GM21360 (cell line): ENCODE data around the gene PRELID3B.
"Not testable (repeated sequence)": the region's sequence is repeated elsewhere in the genome, so short reads cannot be mapped to it uniquely, and the experiment has no call there.

ENCODE experiments used
- ATAC-seq: cut with Tn5 transposase; IDR thresholded peaks from one replicate; pipeline ENCODE4 v1.9.1; 2021; ENCODE audit warnings: mild to moderate bottlenecking, moderate library complexity; ENCODE audit not compliant: unreplicated experiment

The PRELID3B gene

GRCh38 chr20:59027741-59028320 is 14.8 kb downstream of the PRELID3B start:
- ATAC-seq: no peak

- ATAC-seq: no peak
These were observed 15.5 kb downstream of the PRELID3B start for GRCh38 chr20:59026904-59027740.

GRCh38 chr20:59025511-59025910 is 17.1 kb downstream of the PRELID3B start:
- ATAC-seq: no peak

- no peak for ATAC-seq
These were observed 17.5 kb downstream of the PRELID3B start for GRCh38 chr20:59025086-59025485.

GRCh38 chr20:59024111-59024530 is 18.5 kb downstream of the PRELID3B start:
- no peak for ATAC-seq

GRCh38 chr20:59023616-59024015 is 19.0 kb downstream of the PRELID3B start:
- no peak for ATAC-seq

- no peak for ATAC-seq
These were observed 19.8 kb downstream of the PRELID3B start for GRCh38 chr20:59022754-59023153.

- ATAC-seq: no peak
These were observed 21.5 kb downstream of the PRELID3B start for GRCh38 chr20:59020938-59021551.

- no peak for ATAC-seq
These were observed 23.4 kb downstream of the PRELID3B start, which contains the start of gene TUBB1 for GRCh38 chr20:59019217-59019616. Gene TUBB1, plus strand, starts transcription at chr20:59019429. Its CDS starts 94 bp downstream, at chr20:59019523.

GRCh38 chr20:59018817-59019216 is 23.8 kb downstream of the PRELID3B start:
- ATAC-seq: no peak

- ATAC-seq: no peak
These were observed 24.9 kb downstream of the PRELID3B start for GRCh38 chr20:59017493-59018231.

- no peak for ATAC-seq
These were observed 25.6 kb downstream of the PRELID3B start for GRCh38 chr20:59016795-59017492.

GRCh38 chr20:59015812-59016711 is 26.5 kb downstream of the PRELID3B start:
- ATAC-seq: no peak

- ATAC-seq: no peak
These were observed 27.2 kb downstream of the PRELID3B start for GRCh38 chr20:59015411-59015810.

- ATAC-seq: no peak
These were observed 27.8 kb downstream of the PRELID3B start for GRCh38 chr20:59014680-59015389.

GRCh38 chr20:59013959-59014608 is 28.5 kb downstream of the PRELID3B start:
- no peak for ATAC-seq

GRCh38 chr20:59013031-59013951 is 29.3 kb downstream of the PRELID3B start:
- ATAC-seq: no peak

- not testable (repeated sequence) for ATAC-seq
These were observed 30.8 kb downstream of the PRELID3B start for GRCh38 chr20:59011874-59012157.
